Measurements from ENCODE around the gene TMC6. TPM values are rescaled to one million over a fixed set of nuclear protein-coding genes. Genes with fewer than 3 reads are reported as not detected.

TMC6 gene
- total RNA-seq, 2 experiments from 2014 or later: 209 to 213 TPM

- Mint-ChIP-seq H3K27ac (no peak overlapping the region), H3K4me1 (ENCODE audit: low read depth) (peaks cover 18% of the 10 kb centered on the region), H3K4me3 (no peak overlapping the region), H3K36me3 (ENCODE audit: low read depth) (no peaks in the 10 kb centered on the region), H3K27me3 (no peaks in the 10 kb centered on the region), H3K9me3 (no peaks in the 10 kb centered on the region)
- CTCF ChIA-PET: interaction anchor here (0.6 to 0.7 kb wide), 2 partner anchors 11 to 67 kb away, joined by 3 to 4 read pairs; no protein-coding TSS in a partner anchor
- TF ChIP-seq CTCF (IDR thresholded peaks at IDR 0.05): no peak
- no peak for DNase-seq
- POLR2A ChIA-PET: interaction anchor here (0.9 to 1.9 kb wide), 3 partner anchors 9 to 14 kb away, joined by 3 to 8 read pairs (median 5); no protein-coding TSS in a partner anchor
- intact Hi-C loops (cut with micrococcal nuclease): no loop called here
- ATAC-seq: no peak
Measured at GRCh38 chr17:78151514-78152008, 23.0 kb upstream of the TMC6 start.

- ChIA-PET POLR2A (interaction anchor here (1.4 to 19.2 kb wide), 2 partner anchors 15 to 22 kb away, joined by 3 to 335 read pairs; partner anchors contain the start of genes TMC6 and TMC8), CTCF (no interaction called here)
Measured at GRCh38 chr17:78148286-78149016, 19.9 kb upstream of the TMC6 start.

GRCh38 chr17:78147315-78147998, 18.9 kb upstream of the TMC6 start:
- Mint-ChIP-seq H3K36me3 (ENCODE audit: low read depth) (peaks cover 3% of the 10 kb centered on the region), H3K9me3 (no peaks in the 10 kb centered on the region), H3K4me1 (ENCODE audit: low read depth) (peaks cover 23% of the 10 kb centered on the region), H3K27ac (peak overlapping the region; percentile 68), H3K27me3 (no peaks in the 10 kb centered on the region), H3K4me3 (no peak overlapping the region)
- POLR2A ChIA-PET: interaction anchor here (1.4 to 19.2 kb wide), 3 partner anchors 10 to 23 kb away, joined by 4 to 335 read pairs (median 4); partner anchors contain the start of genes TMC6 and TMC8
- CTCF ChIA-PET: interaction anchor here (0.8 kb wide), 1 partner anchor 10 kb away, joined by 3 read pairs; no protein-coding TSS in a partner anchor
- DNase-seq: peak; percentile 30
- intact Hi-C loops (cut with micrococcal nuclease): no loop called here
- ATAC-seq: peak; percentile 58
- TF ChIP-seq CTCF (IDR thresholded peaks at IDR 0.05): no peak

More at GRCh38 chr17:78148286-78149016, 19.9 kb upstream of the TMC6 start:
- no peaks in the 10 kb centered on the region for H3K27me3 Mint-ChIP-seq
- ATAC-seq (no peak), DNase-seq (no peak)
- H3K36me3 Mint-ChIP-seq (ENCODE audit: low read depth): no peaks in the 10 kb centered on the region
- no peak overlapping the region for H3K27ac Mint-ChIP-seq
- peaks cover 16% of the 10 kb centered on the region for H3K4me1 Mint-ChIP-seq (ENCODE audit: low read depth)
- H3K9me3 Mint-ChIP-seq: no peaks in the 10 kb centered on the region
- TF ChIP-seq CTCF (IDR thresholded peaks at IDR 0.05): no peak
- intact Hi-C loops (cut with micrococcal nuclease): no loop called here
- no peak overlapping the region for H3K4me3 Mint-ChIP-seq

- Mint-ChIP-seq H3K4me1 (ENCODE audit: low read depth) (peaks cover 27% of the 10 kb centered on the region), H3K9me3 (no peaks in the 10 kb centered on the region), H3K27ac (no peak overlapping the region), H3K4me3 (no peak overlapping the region), H3K36me3 (ENCODE audit: low read depth) (peaks cover 5% of the 10 kb centered on the region), H3K27me3 (no peaks in the 10 kb centered on the region)
- DNase-seq (no peak), ATAC-seq (no peak)
- TF ChIP-seq CTCF (IDR thresholded peaks at IDR 0.05): no peak
- intact Hi-C loops (cut with micrococcal nuclease): no loop called here
- POLR2A ChIA-PET: interaction anchor here (1.4 to 19.2 kb wide), 3 partner anchors 9 to 24 kb away, joined by 4 to 335 read pairs (median 4); partner anchors contain the start of genes TMC6 and TMC8
- CTCF ChIA-PET: interaction anchor here (0.8 kb wide), 1 partner anchor 9 kb away, joined by 3 read pairs; no protein-coding TSS in a partner anchor
Measured at GRCh38 chr17:78146881-78147280, 18.3 kb upstream of the TMC6 start.
